HL-60 (cell line): Measurements from ENCODE around the gene PER1.

Experiments used
- GABPA ChIP-seq: IDR thresholded peaks from 2 replicates; pipeline ENCODE4 v1.6.1; 2012; ENCODE audit warnings: low read depth
- POLR2AphosphoS5 ChIP-seq: IDR thresholded peaks from 2 replicates; pipeline ENCODE4 v1.6.1; 2012; ENCODE audit warnings: low read depth
- TF ChIP-seq, protein P1 (sequence below): IDR thresholded peaks from one replicate; pipeline ENCODE4 v1.5.1; 2011; ENCODE audit warnings: low read length, control low read depth, inconsistent platforms; ENCODE audit not compliant: insufficient read depth
- TF ChIP-seq, protein P2 (sequence below): IDR thresholded peaks from 2 replicates; pipeline ENCODE4 v1.6.1; 2012; ENCODE audit warnings: low read depth; ENCODE audit not compliant: insufficient replicate concordance

DNA sequence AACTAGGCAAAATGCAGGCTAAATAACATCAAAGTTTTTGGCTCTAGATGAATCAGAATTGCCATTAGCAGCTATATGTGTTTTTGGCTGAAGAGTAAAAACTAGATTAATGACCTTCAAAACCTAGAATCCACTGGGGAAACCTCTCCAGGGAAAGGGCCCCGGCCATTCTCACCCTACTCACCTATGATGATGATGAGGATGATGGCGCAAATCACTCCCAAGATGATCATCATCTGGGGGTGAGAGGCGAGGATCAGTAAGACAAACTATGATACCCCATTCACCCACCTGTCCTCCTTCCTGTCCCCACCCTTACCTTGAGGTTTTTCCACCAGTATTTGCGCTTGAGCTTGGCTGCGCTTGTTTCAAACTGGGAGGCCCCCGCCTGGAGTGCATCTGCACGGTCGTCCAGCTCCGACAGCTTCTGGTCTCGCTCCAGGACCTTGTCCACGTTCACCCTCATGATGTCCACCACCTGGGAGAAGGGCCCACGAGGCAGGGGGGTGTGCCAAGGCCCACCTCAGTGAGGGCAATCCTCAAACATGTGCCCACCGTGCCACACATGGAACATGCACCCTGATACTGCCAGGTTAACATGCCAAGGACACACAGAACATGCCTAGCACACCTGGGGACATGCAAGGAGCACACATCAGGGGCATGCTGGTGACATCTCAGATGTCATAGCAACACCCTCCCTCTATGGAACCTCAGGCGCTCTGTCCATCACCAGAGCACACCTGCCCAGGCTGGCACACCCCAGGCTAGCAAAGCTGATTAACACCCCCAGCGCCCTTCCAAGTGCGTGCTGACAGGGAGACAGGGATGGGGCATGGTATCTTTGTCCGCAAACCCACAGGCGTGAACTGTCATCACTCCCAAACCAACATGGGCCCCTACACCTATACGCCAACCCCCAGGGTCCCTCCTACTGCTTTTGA, 9.4 kb upstream of the PER1 start:
- TF ChIP-seq, protein P1, sequence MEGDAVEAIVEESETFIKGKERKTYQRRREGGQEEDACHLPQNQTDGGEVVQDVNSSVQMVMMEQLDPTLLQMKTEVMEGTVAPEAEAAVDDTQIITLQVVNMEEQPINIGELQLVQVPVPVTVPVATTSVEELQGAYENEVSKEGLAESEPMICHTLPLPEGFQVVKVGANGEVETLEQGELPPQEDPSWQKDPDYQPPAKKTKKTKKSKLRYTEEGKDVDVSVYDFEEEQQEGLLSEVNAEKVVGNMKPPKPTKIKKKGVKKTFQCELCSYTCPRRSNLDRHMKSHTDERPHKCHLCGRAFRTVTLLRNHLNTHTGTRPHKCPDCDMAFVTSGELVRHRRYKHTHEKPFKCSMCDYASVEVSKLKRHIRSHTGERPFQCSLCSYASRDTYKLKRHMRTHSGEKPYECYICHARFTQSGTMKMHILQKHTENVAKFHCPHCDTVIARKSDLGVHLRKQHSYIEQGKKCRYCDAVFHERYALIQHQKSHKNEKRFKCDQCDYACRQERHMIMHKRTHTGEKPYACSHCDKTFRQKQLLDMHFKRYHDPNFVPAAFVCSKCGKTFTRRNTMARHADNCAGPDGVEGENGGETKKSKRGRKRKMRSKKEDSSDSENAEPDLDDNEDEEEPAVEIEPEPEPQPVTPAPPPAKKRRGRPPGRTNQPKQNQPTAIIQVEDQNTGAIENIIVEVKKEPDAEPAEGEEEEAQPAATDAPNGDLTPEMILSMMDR, result no peak
- TF ChIP-seq GABPA (no peak), POLR2AphosphoS5 (no peak)
- TF ChIP-seq, protein P2, sequence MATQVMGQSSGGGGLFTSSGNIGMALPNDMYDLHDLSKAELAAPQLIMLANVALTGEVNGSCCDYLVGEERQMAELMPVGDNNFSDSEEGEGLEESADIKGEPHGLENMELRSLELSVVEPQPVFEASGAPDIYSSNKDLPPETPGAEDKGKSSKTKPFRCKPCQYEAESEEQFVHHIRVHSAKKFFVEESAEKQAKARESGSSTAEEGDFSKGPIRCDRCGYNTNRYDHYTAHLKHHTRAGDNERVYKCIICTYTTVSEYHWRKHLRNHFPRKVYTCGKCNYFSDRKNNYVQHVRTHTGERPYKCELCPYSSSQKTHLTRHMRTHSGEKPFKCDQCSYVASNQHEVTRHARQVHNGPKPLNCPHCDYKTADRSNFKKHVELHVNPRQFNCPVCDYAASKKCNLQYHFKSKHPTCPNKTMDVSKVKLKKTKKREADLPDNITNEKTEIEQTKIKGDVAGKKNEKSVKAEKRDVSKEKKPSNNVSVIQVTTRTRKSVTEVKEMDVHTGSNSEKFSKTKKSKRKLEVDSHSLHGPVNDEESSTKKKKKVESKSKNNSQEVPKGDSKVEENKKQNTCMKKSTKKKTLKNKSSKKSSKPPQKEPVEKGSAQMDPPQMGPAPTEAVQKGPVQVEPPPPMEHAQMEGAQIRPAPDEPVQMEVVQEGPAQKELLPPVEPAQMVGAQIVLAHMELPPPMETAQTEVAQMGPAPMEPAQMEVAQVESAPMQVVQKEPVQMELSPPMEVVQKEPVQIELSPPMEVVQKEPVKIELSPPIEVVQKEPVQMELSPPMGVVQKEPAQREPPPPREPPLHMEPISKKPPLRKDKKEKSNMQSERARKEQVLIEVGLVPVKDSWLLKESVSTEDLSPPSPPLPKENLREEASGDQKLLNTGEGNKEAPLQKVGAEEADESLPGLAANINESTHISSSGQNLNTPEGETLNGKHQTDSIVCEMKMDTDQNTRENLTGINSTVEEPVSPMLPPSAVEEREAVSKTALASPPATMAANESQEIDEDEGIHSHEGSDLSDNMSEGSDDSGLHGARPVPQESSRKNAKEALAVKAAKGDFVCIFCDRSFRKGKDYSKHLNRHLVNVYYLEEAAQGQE, result no peak
